Activated naive CD8-positive, alpha-beta T cell treated with anti-CD3 and anti-CD28 coated beads, Interleukin-2, amount 50 U/mL, for 16 hours (primary cell): Measurements from ENCODE around the gene NRM.
"Not testable (repeated sequence)": the region's sequence is repeated elsewhere in the genome, so short reads cannot be mapped to it uniquely, and the experiment has no call there.

Experiments
- DNase-seq: peaks from one replicate; pipeline ENCODE4 v3.0.0-alpha.2; 2020; ENCODE audit warnings: low read depth, low spot score

NRM gene

GRCh38 chr6:30720738-30721197, 30.0 kb upstream of the NRM start:
- no peak for DNase-seq

GRCh38 chr6:30719791-30720737, 29.3 kb upstream of the NRM start, which contains the start of gene TUBB:
TUBB (plus strand) TSS chr6:30720352; CDS start chr6:30720507, 155 bp downstream.
- peak; percentile 88 for DNase-seq

GRCh38 chr6:30719356-30719755, 28.6 kb upstream of the NRM start:
- no peak for DNase-seq

GRCh38 chr6:30717845-30718720, 27.3 kb upstream of the NRM start:
- DNase-seq, result not testable (repeated sequence)

GRCh38 chr6:30717129-30717844, 26.5 kb upstream of the NRM start, which contains the start of gene MDC1:
MDC1 (minus strand) TSS chr6:30717281; CDS start chr6:30715175, 2,106 bp downstream.
- peak; percentile 96 for DNase-seq

- no peak for DNase-seq
Measured at GRCh38 chr6:30716879-30717128, 26.0 kb upstream of the NRM start.

GRCh38 chr6:30714263-30714662, 23.5 kb upstream of the NRM start:
- DNase-seq, result no peak

GRCh38 chr6:30712441-30712945, 21.7 kb upstream of the NRM start:
- DNase-seq, result no peak

GRCh38 chr6:30711758-30712380, 21.1 kb upstream of the NRM start:
- DNase-seq, result no peak

- DNase-seq, result no peak
Measured at GRCh38 chr6:30709101-30709868, 18.5 kb upstream of the NRM start.

- no peak for DNase-seq
Measured at GRCh38 chr6:30707281-30707850, 16.6 kb upstream of the NRM start.

GRCh38 chr6:30705620-30706019, 14.8 kb upstream of the NRM start:
- DNase-seq, result no peak

GRCh38 chr6:30703821-30704220, 13.0 kb upstream of the NRM start:
- DNase-seq, result no peak

- no peak for DNase-seq
Measured at GRCh38 chr6:30703011-30703410, 12.2 kb upstream of the NRM start.

- DNase-seq, result no peak
Measured at GRCh38 chr6:30700340-30700739, 9.6 kb upstream of the NRM start.

- DNase-seq, result no peak
Measured at GRCh38 chr6:30696432-30696831, 5.6 kb upstream of the NRM start.

GRCh38 chr6:30691208-30691847, 544 bp upstream of the NRM start:
- DNase-seq, result no peak

GRCh38 chr6:30689985-30690384, 799 bp downstream of the NRM start:
- no peak for DNase-seq
